ENCODE data around the gene CALHM6.
"Not testable (repeated sequence)": the region's sequence is repeated elsewhere in the genome, so short reads cannot be mapped to it uniquely, and the experiment has no call there.

Gene CALHM6

DNA sequence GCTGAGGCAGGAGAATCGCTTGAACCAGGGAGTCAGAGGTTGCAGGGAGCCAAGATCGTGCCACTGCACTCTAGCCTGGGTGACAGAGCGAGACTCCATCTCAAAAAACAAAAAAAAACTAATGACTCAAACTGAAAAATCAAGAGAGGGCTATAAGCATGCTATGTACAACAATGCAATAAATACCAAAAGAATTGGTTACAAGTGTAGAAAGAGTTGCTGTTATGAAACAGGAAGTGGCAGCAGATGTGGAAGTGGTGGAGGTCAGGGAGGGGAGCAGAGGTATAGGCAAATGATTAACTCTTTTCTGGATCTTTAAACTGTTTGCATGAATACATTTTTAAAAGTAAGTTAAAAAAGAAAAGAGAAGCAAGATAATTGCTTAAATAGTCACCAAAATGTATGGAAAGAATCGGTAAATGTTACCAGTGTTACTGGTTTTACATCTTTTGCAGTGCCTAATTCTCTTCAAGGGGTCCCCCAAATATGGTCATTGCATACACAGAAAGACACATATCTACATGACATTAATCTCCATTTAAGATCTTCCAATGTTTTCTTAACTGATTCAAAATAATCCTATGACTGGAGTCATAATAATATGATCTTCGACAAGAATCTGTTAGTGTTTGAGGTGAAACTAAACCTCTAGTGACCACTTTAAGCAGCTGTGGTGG is 15.0 kb downstream of the CALHM6 start:
- DNase-seq (ENCODE audit: low read depth in 2 of 2), result no peak

DNA sequence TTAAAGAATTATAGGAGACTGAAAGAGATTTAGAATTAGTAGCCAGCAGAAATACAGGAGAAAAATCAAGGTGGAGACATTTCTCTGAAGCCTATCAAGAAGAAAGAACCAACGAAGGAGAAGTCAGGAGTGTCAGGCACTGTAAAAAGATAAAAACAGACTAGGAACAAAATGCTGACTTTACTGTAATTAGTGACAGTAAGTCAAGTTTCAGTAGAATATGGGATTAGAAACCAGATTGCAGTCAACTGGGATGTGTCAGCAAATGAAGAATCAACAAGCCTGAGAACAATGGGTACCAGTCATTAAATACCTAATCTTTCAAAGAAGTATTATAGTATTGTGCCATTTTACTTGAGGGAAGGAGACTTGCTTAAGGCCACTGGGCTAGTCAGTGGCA is 21.6 kb downstream of the CALHM6 start:
- no peak for DNase-seq (ENCODE audit: low read depth in 2 of 2)

DNA sequence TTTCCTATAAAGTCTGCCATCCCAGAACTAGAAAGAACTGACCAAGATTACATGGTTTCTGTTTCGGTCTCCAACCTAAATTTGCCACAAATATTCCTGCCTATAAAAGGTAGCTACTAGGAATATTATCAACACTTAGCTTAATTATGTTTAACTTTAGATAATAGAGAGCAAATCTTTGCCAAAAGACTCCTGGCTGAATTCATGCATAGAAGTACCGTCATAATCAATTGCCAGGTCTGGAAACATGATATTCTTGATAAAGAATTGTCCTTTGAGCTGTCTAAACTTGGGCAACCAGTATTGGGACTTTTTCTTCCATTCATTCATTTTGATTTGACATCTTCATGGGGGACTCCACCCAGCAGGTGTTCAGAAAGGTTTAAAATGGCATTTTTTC is 22.4 kb downstream of the CALHM6 start:
- no peak for DNase-seq (ENCODE audit: low read depth in 2 of 2)

DNA sequence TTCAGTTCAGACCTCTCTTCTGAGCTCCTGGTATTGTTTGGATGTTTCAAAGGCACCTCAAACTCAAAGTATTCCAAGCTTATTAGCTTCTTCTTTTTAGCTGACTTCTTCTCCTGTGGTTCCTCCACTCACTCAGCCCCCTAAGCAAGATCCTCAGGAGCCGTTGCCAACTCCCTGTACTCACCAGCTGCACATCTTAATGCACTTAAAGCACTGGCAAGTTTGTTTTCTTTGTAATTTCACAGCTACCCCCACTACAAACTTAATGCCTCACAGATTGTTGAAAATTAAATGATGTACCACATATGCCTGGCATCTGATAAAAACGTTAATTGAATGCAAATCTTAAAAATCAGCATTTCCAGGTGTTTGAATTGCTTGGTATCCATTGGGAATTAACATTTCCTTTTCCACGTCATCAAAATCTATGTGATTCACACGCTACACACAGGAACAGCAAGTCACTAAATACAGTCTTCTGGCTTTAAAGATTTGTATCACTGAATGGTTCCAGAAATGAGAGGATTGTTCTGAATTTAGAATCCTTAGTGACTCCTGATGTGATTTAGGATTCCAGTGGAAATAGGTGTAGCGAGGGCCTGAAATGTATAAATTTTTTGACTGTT is 24.5 kb downstream of the CALHM6 start:
- DNase-seq (ENCODE audit: low read depth in 2 of 2), result no peak

DNA sequence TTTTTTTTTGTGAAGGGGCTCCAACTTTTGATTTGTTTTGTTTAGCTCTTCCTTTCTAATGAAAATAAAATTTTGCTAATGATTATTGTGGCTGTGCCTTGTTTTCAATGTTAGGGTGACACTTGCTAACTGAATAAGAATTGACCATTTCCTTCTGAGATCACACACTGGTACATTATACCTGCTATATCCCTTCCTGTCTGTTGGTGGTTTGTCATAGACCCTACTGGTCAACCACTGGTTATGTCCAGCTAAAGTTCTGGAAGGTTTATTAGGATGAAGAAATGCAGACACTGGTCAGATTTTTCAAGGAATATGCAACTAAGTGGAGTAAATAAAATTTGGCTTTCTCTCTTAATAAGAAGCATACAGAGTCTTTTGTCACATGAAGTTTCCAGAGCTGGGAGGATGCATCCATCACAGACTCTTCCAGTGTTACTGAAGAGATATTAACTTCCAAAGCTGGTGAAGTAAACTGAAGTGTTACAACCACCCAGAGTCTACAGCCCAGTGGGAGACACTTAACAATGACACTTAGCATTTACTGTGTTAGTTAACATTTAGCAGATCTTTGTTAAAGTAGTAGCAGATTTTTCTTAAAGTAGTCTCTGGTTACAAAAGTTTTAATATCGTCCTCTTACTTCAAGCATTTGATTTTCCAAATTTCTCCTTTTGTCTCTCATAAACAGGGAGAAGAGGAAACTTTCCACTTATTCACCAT is 30.6 kb downstream of the CALHM6 start:
- no peak for DNase-seq (ENCODE audit: low read depth in 2 of 2)

DNA sequence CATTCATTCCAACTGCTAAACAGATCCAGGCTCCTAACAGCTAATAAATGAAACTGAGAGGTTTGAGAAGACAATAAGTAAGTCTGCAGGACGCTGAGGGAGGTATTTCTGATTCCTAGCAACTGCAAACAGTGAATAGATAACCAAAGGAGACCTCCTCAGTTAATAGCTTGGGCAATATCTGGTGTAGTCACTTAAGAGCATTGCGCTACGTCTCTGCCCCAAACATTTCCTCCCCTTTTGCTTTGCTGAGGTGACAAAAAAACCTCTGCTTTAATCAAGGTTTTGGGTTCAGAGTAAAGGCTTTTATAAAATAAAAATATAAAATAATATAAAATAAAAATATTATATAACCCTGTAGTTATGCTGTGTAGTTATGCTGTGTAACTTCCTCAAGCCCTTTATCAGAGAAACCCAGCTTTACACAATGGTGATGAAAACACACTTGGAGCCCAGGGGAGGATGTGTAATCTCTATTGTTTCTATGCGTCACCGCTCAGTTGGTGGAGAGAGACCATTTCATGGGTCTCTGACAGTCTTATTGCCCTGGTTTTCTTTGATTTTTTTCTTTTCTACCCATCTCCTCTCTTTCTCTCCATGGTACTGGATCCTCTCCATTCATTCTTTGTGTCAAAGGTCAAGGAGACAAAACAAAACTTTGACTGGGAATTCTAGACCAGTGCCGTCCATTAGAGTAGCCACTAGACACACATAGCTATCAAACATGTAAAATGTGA is 31.3 kb downstream of the CALHM6 start:
- DNase-seq (ENCODE audit: low read depth in 2 of 2), result no peak

DNA sequence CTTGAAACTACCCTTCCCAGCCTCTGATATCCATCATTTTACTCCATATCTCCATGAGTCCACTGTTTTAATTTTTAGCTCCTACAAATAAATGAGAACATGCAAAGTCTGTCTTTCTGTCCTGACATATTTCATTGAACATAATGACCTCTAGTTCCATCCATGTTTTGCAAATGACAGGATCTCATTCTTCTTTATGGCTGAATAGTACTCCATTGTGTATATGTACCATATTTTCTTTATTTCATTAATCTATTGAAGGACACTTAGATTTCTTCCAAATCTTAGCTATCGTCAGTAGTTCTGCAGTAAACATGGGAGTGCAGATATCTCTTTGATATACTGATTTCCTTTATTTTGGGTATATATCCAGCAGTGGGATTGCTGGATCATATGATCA is 34.0 kb downstream of the CALHM6 start:
- DNase-seq (ENCODE audit: low read depth in 2 of 2), result not testable (repeated sequence)

DNA sequence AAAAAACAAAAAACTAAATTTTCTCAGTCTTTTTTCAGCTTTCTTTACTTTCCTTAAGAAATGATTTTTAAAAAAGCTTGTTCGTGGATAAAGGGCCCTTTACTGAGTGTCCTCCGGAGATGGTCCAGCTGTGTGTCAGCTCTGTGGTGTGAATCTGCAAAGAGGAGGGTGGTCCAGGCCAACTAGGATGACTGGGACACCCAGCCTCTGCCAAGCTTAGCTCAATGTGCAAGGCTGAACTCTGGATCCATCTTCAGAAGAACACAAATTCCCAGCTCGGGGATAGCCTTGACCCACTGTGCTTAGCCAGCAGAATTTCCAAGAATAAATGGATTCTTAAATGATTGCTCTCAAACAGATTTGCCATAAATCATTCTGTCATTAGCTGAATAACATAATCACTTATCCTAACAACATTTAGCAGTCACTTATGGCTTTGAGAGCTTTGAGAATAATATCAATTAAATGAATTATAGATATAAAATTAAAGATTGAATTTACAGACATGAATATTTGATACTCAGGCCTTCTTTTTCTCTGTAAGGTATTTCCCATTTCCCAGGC is 36.0 kb downstream of the CALHM6 start:
- DNase-seq (ENCODE audit: low read depth in 2 of 2), result no peak

DNA sequence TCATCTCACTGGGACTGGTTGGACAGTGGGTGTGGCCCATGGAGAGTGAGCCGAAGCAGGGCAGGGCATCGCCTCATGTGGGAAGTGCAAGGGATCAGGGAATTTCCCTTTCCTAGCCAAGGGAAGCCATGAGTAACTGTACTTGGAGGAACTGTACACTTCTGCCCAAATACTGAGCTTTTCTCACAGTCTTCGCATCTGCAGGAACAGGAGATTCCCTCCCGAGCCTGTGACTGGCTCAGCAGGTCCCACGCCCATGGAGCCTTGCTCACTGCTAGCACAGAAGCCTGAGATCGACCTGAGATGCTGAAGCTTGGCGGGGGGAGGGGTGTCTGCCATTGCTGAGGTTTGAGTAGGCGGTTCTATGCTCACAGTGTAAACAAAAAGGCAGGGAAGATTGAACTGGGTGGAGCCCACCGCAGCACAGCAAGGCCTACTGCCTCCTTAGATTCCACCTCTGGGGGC is 39.8 kb downstream of the CALHM6 start:
- DNase-seq (ENCODE audit: low read depth in 2 of 2), result no peak

DNA sequence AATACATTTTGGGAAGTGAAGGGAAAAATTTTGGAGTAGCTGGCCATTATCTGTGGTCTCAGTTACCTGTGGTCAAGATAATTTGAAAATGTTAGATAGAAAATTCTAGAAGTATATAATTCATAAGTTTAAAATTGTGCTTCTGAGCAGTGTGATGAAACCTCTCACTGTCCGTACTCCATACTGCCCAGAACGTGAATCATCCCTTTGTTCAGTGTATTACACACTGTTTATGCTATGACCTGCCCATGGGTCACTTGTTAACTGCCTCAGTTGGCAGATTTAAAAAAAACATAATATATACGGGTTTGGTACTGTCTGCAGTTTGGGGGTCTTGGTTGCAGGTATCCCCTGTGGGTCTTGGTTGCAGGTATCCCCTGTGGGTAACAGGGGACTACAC is 46.1 kb downstream of the CALHM6 start:
- no peak for DNase-seq (ENCODE audit: low read depth in 2 of 2)

DNA sequence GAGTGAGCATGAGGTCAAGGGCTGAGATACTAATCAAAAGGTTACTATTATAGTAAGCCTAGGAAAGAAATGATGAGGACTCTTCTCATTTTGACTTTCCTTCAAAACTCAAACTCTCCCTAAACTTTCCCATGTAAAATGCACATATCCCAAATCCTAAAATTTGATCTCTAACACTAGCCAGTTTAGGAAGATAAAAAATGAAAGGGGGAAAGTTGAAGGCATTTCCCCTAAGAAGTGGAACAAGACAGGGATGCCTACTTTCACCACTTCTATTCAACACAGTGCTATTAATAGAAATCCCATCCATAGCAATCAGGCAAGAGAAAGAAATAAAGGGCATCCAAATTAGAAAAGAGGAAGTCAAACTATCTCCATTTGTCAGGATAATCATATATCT is 47.4 kb downstream of the CALHM6 start:
- DNase-seq (ENCODE audit: low read depth in 2 of 2), result no peak

DNA sequence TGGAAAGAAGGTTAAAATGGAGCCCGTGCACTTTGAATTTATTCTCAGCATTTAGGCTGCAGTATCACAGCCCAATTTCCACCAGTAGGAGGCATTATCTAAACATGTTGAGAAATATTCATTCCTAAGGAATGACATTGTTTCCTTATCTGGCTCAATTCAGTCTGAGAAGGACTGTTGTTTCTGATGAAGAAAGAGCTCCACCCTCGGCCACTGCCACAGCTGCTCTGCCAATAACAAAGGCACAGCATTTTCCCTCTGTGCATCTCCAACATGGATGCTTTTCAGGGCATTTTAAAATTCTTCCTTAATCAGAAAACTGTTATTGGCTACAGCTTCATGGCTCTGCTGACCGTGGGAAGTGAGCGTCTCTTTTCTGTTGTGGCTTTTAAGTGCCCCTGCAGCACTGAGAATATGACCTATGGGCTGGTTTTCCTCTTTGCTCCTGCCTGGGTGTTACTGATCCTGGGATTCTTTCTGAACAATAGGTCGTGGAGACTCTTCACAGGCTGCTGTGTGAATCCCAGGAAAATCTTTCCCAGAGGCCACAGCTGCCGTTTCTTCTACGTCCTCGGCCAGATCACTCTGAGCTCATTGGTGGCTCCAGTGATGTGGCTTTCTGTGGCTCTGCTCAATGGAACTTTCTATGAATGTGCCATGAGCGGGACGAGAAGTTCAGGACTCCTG is 50.4 kb downstream of the CALHM6 start, which contains the start of gene CALHM5:
TSS of gene CALHM5 (plus strand) at position 216 of the 687 bp plus-strand sequence. CDS start at position 274, 58 bp downstream.
- no peak for DNase-seq (ENCODE audit: low read depth in 2 of 2)

DNA sequence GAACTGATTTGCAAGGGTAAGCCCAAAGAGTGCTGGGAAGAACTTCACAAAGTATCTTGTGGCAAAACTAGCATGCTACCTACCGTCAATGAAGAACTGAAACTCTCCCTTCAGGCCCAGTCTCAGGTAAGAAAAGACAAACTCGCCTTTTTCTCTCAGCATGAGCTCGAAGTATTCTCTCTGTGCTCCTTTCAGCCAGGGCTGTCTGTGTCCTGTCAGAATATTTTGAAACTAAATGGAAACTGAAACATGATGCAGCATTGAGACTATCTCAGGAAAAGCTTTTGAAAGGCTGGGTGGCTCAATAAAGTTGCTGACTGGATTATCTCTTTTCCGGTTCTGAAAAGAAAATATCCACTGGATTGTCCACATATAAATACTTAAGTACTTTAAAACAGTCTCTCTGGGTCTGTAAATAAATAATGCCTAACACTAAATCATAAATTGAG is 51.0 kb downstream of the CALHM6 start:
- DNase-seq (ENCODE audit: low read depth in 2 of 2), result no peak

DNA sequence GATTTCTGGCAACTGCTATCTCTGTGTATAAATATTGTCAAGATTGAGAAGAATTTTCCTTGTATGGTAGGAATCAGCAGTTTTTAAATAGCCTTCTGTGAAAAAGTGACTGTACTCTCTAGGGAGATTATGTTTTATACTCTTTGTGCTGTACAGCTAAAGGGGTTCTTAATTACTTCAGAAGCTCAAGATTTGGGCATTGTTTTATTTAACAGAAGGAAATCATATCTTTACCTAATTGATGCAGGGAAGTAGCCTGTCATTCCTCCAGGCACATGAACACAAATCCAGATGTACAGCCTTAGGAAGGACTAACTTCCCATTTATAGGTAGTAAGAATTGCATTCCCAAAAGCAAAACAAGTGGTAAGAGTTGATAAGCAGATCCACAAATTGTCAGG is 51.6 kb downstream of the CALHM6 start:
- DNase-seq (ENCODE audit: low read depth in 2 of 2), result no peak
